HUDEP-2 (cell line): ENCODE results near the gene RASGRF2.
"Not testable (repeated sequence)": the region's sequence is repeated elsewhere in the genome, so short reads cannot be mapped to it uniquely, and the experiment has no call there.

ENCODE experiments used
- DNase-seq, 76 experiments: peaks; one replicate each; lab custom pipeline; 2025; ENCODE audit not compliant: unreplicated experiment in 76 of 76; lab: John Stamatoyannopoulos, UW

The RASGRF2 gene

DNA sequence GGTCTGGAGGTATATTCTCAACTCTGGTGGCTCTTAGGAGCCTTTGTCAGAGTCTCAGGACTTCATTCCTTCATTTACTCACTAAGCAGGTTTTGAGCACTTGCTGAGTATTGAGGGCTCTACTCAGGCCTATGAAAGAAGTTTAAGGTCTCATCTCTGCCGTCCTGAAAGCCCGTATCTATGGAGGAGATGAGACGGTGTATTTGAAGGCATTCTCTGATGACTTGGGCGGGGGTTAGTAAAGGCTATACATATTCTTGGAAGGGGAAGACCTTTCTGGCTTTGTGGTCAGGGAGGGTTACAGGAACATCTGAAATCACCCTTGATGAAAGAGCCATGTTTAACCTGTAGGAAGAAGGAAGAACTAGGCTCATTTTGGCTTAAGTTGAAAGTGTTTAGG is 21.9 kb downstream of the RASGRF2 start:
- DNase-seq: no peak

DNA sequence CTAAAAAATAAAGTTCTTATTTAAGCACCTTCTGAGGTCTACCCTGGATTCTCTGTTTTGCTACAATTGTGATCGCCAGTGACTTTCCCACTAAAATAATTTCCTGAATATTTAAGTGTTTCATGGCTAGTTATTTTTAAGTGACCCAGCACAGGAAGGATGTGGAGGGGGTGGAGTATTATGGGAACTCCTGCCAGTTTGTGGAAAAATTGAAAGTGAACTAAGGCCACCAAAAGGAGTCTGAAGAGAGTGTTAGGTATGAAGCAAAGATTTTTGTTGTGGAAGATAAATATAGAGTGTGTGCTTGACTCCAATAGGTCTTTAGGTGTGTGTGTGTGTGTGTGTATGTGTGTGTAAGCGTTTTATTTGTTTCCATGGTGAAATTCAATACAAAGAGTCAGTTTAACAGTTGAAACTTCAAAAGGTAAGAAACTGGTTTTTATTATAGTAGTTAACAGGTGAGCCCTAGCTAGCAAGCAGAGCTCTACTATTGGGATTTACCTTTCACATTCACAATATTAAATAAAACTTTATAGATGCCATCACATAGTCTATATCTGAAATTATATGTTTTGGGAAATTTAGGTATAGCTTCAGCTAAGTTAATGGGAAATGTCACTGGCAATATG is 25.6 kb downstream of the RASGRF2 start:
- DNase-seq: no peak

DNA sequence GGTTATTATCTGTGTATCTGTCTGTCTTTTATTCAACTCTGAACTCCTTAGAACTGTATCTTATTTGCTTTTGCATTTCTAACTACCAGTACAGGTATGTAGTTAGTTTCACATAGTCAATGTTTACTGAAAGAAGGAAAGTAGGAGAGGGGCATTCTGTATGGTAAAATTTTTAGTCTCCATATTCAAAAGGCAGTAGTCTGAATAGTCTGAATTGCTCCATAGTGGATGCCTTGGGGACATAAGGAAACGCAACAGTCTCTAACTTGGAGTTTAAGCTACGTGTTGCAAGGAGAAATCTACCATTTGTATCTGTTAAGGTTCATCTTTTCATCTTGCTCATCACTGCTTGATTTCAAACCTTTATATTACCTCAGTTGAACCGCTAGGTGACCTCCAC is 26.2 kb downstream of the RASGRF2 start:
- DNase-seq: no peak

DNA sequence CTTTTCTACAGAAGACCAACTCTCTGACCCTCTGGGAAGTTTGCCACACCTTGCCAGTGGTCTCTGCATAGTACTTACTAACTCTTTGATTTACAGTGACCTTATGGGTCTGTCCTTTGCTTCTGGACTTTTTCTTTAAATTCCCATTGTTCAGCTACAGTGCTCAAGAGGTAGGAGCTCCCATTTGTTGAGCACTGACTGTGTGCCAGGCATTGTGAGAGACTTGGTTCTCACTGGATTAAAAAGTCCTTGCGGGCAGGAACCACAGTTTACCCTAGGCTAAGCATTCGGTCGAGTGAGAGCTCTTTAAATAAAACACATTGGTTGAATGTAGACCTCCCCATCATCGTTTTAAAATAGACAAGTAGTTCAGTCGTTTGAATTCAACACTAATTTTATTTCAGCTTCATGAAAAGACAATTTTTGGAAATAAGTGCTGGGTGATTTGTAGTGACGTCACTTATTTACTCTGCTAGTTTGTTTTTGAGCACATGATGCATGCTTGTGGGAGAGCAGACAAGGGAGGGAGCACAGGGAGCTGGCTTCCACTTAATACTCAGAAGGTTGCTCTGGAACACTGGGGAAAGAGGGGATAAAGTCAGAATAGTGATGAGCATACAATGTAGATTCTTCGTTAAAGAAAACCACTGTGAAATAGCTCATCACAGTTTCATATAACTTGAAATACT is 27.1 kb downstream of the RASGRF2 start:
- DNase-seq: no peak

DNA sequence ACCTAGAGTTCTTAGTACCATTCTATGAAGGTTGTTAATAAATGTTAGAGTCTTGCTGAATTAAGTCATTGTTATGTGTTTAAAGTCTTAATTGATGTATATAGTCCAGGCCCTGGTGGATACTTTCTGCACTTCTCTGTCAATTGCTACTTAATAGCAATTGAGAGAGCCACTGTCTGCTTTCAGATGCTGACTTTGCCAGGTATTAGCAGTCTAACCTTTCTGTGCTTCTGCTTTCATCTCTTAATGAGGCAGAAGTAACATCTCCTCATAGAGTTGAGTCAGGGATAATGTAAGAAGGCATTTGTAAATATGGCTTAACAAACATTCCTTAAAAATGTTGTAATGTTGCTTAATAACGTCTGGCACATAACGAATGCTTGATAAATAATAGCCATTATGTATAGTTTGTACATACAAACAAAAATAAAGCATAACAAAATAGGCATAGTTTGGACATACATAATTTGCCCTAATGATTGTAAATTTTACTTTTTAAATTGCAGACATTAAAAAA is 28.3 kb downstream of the RASGRF2 start:
- DNase-seq: no peak

DNA sequence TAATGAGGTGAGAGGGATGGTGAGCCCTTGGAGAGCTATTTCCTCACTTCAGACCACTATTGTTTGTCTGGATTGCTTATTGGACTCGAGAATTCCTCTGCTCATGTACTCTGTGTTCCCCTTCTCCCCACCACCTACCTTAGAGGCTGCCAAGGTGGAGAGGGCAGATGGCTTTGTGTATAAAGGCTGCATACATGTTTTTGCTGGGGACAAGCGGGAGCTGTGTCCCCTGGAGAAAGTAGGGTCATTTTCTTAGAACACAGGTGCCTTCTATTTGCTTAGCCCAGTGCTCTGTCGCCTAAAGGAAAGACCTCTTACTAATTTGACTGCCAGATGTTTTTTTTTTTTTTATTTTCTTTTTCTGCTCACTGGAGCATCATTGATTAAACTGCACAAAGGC is 29.7 kb downstream of the RASGRF2 start:
- no peak for DNase-seq

DNA sequence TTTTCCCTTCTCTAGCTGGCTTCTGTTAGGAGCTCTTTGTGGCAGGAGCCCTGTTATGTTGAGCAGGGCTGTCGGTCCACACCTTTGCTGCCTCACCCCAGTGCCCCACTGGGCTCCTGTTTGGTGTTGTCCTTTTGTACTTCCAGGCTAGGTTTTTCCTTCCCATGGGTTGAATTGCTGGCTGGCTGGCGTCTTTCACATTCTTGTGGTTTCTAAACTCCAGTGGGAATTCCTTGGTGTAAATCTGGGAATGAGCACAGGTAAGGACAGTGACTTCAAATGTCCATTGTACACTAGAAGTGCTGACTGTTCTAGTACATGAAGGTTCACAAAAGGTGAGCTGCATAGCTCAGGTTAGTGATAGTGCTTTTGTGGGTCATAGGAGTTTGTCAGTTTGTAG is 30.4 kb downstream of the RASGRF2 start:
- no peak for DNase-seq

DNA sequence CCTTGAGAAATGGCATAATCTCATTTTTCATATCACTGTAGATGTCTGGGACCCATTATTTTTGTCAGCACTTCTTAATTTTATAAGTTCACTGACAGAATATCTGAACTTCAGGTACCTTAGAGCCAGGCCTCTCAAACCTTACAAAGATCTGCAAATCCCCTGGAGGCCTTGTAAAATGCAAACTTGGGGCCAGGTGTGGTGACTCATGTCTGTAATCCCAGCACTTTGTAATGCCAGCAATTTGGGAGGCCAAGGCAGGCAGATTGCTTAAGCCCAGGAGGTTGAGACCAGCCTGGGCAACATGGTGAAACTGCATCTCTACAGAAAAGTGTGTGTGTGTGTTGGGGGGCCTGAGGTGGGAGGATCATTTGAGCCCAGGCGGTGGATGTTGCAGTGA is 30.8 kb downstream of the RASGRF2 start:
- DNase-seq: no peak

DNA sequence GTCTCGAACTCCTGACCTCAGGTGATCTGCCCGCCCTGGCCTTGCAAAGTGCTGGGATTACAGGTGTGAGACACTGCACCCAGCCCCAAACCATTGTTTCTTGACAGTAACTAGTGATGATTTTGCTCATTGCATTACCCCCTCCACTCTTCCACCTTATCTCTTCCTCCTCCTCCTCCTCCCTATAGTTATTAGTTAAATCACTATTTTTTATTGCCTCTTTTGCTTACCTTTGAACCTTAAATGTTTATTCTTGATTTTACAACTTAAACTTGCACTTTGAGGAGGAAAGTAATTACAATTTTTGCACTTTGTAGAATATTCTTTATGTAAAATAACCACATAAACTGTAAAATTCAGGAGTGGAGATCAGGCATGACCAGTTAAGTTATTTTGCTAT is 35.7 kb downstream of the RASGRF2 start:
- no peak for DNase-seq

DNA sequence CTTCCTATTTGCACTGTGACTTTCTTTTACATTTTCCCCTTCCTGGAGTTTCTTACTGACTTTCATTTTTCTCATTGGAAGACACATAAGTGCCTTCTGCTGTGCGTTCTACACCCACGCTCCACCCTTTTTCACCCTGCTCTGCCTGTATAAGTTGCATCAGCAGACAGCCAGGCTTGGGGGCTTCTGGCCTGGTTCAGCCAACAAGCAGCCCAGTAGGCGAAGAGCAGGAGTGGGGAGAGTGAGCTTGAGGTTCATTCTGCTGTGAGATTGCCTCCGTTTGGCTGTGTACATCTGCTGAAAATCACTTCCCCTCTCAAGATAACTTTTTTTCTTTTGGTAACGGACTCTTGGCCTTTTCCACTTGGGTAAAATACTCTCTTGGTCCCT is 38.4 kb downstream of the RASGRF2 start:
- DNase-seq: peak in 1 of 76 experiments; percentile 1

DNA sequence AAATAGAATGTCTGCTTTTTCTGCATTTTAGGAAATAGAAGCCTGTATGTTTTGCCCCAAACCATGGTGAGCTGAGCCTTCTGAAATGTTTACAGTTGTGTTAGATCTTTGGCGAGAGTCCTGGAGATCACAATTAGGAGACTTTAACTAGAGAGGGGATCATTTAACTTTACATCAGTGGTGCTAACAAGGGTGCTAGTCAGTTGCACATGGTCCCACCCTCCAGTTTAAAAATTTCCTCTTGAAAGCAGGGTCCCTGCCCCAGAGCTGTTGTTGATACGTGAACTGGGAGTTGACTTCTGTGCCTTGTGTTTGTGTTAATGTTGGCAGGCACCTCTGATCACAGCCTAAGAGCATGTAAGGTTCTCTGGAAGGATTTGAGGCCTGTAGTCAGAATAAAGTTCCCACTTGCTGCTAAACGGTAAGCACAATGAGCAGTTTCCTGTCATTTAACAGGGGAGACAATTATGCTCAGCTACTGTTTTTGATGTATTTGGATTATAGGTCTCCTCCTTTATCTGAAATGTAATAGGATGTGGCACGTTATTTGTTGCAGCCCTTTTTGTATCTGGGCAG is 43.7 kb downstream of the RASGRF2 start:
- DNase-seq: no peak

DNA sequence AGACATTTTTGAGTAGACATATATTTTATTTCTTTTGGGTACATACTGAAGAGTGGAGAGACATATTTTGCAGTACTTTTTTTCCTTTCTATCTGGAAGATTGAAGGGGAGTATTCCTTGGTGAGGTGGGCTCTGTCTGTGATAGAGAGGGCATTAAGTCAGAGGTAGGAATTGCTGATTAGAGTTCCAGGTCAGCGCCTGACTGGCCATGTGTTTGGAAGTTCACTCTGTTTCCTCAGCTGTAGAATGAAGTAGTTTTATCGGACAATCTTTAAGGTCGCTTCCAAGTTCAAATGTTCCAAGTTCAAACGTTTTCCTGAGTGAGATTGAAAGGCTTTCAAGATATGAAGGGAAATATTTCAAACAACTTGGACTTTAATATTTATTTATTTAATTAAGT is 45.5 kb downstream of the RASGRF2 start:
- no peak for DNase-seq

DNA sequence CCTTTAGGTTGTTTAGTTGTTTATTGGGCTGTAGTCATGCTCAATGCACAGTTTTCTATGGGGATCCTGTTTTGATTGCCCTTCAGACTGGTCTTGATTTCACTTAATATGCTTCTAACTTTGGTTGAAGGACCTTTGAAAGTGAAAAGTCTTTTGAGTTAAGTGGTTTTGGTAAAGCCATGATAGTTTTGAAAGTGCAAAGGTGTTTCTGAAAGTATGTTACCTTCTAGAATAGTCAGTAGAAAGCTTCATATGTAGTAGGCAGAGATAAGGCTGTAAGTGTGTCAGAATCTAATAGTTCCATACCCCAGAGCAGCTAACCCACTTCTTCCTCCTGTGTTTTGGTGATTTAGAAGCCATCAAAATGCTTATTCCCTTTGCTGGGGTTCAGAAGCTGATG is 46.1 kb downstream of the RASGRF2 start:
- no peak for DNase-seq

DNA sequence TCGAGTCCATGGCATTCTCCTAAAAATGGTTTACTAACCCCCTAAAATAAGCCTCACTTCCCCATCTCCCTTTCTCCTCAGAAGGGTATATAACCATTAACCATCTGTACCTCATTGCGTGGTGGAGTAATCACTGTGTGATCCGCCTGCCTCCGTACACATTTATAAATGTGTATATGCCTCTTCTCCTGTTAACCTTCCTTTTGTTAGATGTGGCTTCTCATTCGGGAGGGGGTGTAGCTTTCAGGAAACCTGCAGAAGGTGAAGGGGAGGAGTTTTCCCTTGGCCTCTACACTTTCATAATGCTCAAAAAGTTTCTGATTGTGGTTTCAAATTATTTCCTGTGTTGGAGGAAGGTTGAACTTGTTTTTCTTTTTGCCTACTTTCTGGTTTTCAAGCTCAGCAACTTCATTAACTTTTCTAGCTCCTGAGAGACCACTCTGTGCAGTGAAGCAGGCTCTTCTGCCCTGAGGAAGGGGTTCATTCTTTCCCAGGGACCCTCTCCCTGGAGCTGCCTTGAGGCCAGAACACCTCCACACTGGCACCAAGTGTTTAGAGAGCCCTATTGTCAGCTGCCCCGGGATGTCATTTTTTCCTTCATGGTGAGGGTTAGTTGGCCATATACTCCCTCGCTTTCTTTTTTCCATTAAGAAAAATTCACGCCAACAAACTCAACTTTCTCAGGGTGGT is 46.9 kb downstream of the RASGRF2 start:
- DNase-seq: no peak

DNA sequence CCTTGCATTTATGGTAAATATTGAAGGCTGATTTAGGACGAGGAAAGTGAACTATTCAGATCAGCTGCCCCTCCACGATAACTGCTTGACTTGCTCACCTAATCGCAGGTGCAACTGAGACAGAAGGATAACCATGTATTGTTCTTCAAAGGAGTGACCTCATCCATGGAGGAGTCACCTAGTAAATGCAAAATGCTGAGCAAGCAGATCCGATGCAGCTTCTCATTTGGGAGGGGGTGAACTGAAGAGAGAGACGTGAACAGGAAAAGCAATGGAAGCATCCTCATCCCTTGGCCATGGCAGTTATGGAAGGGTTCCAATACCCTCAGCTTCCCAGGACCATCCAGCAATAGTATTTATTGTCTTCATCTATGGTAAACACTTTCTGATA is 47.5 kb downstream of the RASGRF2 start:
- no peak for DNase-seq

DNA sequence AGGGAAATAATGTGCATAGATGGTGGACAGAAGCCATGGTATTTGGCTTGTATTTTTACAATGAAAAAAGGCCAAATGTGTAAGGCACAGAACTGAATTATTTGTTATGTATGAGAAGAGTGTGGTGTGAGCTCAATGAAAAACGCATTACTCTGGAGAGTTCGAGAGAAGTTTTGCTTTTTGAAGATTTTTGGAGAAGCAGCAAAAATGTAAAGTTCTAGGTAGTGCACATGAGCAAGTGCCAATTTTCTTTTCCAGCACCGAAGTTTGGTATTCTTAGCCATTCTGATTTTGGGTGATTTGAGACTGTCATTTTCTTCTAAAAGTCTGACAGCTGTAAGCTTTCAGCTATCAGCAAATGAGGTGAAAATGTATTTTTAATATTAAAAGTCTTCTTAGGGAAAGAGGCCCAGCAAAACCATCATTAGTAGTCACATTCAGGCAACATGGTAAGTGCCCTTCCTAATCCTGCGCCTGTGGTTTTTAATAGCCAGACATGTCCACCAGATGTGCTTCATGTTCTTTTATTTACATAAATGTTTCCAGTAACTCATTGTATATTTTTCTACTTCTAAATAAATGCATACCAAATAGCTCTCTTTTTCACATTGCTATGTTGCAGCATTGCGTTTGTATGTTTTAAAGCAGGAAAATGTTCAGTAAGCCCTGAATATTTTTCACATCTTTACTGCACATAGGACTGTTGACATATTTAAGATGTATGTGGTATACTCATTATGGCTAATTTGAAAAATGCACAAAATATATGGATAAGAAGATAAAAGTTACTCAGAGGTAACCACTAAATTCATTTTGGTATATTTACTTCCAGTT is 50.4 kb downstream of the RASGRF2 start:
- DNase-seq: no peak

DNA sequence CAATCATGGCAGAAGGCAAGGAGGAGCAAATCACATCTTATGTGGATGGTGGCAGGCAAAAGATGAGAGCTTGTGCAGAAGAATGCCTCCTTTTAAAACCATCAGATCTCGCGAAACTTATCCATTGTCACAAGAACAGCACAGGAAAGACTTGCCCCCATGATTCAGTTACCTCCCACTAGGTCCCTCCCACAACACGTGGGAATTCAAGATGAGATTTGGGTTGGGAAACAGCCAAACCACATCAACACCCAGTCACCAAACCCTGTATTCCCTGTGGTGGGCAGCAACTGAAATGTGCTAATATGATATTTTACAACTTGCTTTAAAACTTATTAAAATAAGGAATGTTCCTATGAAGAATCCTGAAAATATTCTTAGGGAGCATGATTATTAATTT is 54.2 kb downstream of the RASGRF2 start:
- DNase-seq: peak in 3 of 76 experiments; percentile 0 to 8 (median 3)

DNA sequence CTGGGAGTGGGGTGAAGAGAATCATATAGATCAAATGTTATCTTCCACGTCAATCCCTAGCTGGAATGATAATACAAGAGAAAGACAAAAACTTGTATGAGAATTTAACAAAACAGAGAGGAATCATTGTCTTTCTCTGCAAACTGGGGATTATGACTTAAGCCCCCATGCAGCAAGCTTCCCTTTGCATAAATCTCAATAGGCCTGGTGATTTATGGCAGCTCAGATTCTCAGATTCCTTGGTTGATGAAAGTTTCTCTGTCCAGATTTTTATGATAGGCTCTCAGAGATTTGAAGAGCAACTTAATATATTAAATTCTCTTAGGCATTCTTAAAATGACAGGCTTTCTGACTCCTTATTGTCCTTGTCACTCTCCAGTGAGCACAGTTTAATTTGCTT is 56.0 kb downstream of the RASGRF2 start:
- no peak for DNase-seq

DNA sequence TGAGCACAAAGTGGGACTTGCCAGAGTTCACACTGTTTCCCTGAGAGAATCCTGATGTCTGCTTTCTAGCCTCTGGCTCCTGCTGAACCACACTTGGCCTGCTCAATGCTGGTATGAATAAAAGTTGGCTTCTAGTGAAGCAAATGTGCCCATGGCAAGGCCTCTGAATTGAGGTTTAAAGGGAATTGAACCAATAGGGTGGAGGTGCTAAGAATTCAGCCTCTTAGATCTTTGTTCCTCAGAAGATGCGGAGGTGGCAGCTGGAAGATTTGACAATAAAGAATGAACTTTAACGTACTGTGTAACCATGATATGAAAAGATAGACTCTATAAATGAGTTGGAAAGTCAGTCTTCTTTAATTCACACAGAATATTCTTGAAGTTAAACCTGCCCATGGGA is 57.2 kb downstream of the RASGRF2 start:
- no peak for DNase-seq

DNA sequence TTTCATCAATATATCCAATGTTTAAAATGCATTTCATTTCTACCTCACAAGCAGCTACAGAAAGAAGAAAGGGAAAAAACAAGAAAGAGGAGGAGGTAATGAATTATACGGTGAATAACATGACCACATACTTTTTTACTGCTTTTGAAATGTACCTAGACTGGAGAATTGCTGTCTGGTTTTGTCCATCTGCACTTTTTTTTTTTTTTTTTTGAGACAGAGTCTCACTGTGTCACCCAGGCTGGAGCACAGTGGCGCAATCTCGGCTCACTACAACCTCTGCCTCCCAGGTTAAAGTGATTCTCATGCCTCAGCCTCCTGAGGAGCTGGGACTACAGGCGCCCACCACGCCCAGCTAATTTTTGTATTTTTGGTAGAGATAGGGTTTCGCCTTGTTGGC is 58.4 kb downstream of the RASGRF2 start:
- not testable (repeated sequence) for DNase-seq

DNA sequence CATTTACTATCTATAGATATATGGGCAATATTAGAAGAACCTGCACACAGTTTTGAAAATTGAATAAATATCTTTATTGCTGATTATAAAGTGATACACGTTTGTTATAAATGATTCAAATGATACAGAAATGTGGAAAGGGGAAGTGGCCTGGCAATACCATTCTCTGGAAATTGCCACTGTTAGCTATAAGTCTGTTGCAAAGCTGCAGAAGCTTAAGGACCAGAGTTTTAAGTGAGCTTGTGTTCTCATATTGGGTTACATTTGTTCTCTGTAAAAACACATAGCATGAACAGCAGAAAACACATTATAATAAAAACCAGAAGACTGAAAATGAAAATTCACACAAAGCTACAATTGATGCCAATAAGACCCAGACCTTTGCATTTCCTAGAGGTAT is 59.6 kb downstream of the RASGRF2 start:
- DNase-seq: no peak
